BJ (cell line): ENCODE results near the gene VPS16. TPM values are rescaled to one million over a fixed set of nuclear protein-coding genes. Genes with fewer than 3 reads are reported as not detected.

Experiments used
- CTCF ChIA-PET: fragments of 350-600 bp; formaldehyde crosslinking; extraction: SDS; loops from one replicate; lab custom pipeline; 2021; ENCODE audit warnings: antibody characterized with exemption, inconsistent platforms; lab: Yijun Ruan, JAX
- POLR2A ChIA-PET: fragments of 300-600 bp; sonication (Branson Sonifier 250); formaldehyde crosslinking; extraction: SDS; loops from one replicate; lab custom pipeline; 2021; ENCODE audit warnings: antibody characterized with exemption; lab: Charles Lee
- DNase-seq: peaks from one replicate; pipeline ENCODE4 v3.0.0-alpha.2; 2011; ENCODE audit warnings: low read depth
- H3K27me3 ChIP-seq: 2 replicates; pipeline ENCODE4 v1.6.0; 2011; ENCODE audit warnings: low read length; ENCODE audit not compliant: control insufficient read depth, insufficient read depth
- H3K36me3 ChIP-seq: 2 replicates; pipeline ENCODE4 v1.5.1; 2011; ENCODE audit warnings: low read length; ENCODE audit not compliant: control insufficient read depth, insufficient read depth
- H3K4me3 ChIP-seq: 2 replicates; pipeline ENCODE4 v1.5.1; 2011; ENCODE audit warnings: low read depth, mild to moderate bottlenecking, control low read depth, low read length
- polyA plus RNA-seq: library from polyadenylated mRNA; depleted of rRNA; stranded (reverse); fragments of >200 nt; gene quantifications from 2 replicates; pipeline ENCODE4 v1.2.3, GENCODE V29; 2011
- TF ChIP-seq, protein P1 (sequence below): IDR thresholded peaks from 2 replicates; pipeline ENCODE4 v1.5.1; 2011; ENCODE audit warnings: low read depth, mild to moderate bottlenecking, control low read depth, inconsistent platforms, low read length, moderate library complexity; ENCODE audit not compliant: insufficient read depth

The VPS16 gene
- polyA plus RNA-seq, 1 experiment: 46.8 TPM

GRCh38 chr20:2874456-2874855 is 33.9 kb downstream of the VPS16 start:
- DNase-seq: no peak
- H3K4me3 ChIP-seq: peak overlapping the region; percentile 90
- no peaks in the 10 kb centered on the region for H3K36me3 ChIP-seq
- ChIA-PET POLR2A (no interaction called here), CTCF (no interaction called here)
- TF ChIP-seq, protein P1, sequence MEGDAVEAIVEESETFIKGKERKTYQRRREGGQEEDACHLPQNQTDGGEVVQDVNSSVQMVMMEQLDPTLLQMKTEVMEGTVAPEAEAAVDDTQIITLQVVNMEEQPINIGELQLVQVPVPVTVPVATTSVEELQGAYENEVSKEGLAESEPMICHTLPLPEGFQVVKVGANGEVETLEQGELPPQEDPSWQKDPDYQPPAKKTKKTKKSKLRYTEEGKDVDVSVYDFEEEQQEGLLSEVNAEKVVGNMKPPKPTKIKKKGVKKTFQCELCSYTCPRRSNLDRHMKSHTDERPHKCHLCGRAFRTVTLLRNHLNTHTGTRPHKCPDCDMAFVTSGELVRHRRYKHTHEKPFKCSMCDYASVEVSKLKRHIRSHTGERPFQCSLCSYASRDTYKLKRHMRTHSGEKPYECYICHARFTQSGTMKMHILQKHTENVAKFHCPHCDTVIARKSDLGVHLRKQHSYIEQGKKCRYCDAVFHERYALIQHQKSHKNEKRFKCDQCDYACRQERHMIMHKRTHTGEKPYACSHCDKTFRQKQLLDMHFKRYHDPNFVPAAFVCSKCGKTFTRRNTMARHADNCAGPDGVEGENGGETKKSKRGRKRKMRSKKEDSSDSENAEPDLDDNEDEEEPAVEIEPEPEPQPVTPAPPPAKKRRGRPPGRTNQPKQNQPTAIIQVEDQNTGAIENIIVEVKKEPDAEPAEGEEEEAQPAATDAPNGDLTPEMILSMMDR: no peak
- no peaks in the 10 kb centered on the region for H3K27me3 ChIP-seq

DNA sequence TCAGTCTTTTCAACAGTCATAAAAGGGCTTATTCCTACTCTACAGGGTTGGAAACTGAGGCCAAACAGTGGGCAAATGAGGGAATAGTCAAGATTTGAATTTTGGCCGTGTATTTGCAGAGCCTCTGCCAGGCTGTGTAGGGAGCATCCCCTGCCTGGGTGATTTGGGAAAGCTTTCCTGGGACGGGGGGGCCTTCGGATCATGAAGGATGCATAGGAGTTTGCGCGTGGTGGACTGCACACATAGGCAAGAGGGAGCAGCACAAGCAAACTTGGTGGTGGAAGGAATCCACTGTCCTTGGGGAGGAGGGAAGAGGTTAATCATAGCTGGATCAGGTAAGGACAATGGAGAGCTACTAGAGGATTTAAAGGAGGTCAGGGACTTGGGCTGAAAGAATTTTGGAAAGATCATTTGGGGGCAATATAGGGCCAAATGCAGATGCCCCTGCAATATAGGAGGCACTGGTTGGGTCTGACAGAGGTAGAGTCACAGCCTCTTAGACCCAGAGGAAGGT is 35.2 kb downstream of the VPS16 start:
- ChIA-PET POLR2A (no interaction called here), CTCF (interaction anchor here (0.9 kb wide), 1 partner anchor 32 kb away, joined by 3 read pairs; no protein-coding TSS in a partner anchor)
- H3K4me3 ChIP-seq: no peak overlapping the region
- DNase-seq: no peak
- H3K36me3 ChIP-seq: no peaks in the 10 kb centered on the region
- TF ChIP-seq, protein P1: no peak
- no peaks in the 10 kb centered on the region for H3K27me3 ChIP-seq

GRCh38 chr20:2878515-2878914 is 38.0 kb downstream of the VPS16 start:
- POLR2A ChIA-PET: no interaction called here
- Histone ChIP-seq H3K27me3 (no peaks in the 10 kb centered on the region), H3K36me3 (no peaks in the 10 kb centered on the region), H3K4me3 (no peak overlapping the region)
- TF ChIP-seq, protein P1: no peak
- no peak for DNase-seq
- CTCF ChIA-PET: interaction anchor here (0.9 to 1.5 kb wide), 2 partner anchors 22 to 26 kb away, joined by 4 read pairs; no protein-coding TSS in a partner anchor

DNA sequence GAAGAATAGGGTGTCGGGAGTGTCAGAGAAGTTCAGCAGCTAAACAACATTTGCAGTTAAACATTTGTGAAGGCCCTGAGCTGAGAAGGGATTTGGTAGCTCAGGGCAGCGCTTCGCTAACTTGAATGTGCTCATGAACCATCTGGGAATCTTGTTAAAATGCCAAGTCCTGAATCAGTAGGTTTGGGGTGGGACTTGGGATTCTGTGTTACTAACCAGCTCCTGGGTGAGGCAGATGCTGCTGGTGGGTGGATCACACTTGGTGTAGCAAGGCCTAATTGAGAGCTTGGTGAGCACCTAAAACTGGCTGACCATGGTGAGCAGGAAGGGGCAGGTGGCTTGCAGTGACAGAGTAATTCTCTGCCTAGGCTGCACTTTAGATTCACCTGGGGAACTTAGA is 38.6 kb downstream of the VPS16 start:
- POLR2A ChIA-PET: no interaction called here
- Histone ChIP-seq H3K4me3 (no peak overlapping the region), H3K27me3 (no peaks in the 10 kb centered on the region), H3K36me3 (no peaks in the 10 kb centered on the region)
- peak; percentile 75 for DNase-seq
- TF ChIP-seq, protein P1: no peak
- CTCF ChIA-PET: interaction anchor here (0.9 to 1.5 kb wide), 2 partner anchors 21 to 27 kb away, joined by 4 read pairs; no protein-coding TSS in a partner anchor

GRCh38 chr20:2880650-2881049 is 40.1 kb downstream of the VPS16 start:
- ChIA-PET CTCF (no interaction called here), POLR2A (no interaction called here)
- Histone ChIP-seq H3K27me3 (no peaks in the 10 kb centered on the region), H3K4me3 (no peak overlapping the region), H3K36me3 (no peaks in the 10 kb centered on the region)
- no peak for DNase-seq
- TF ChIP-seq, protein P1: no peak
